HL-60/S4 treated with retinoic acid at 250 ng/mL for 4 days and 3 days (cell line): Measurements from ENCODE around the gene HIVEP2.
"Not testable (repeated sequence)": the region's sequence is repeated elsewhere in the genome, so short reads cannot be mapped to it uniquely, and the experiment has no call there.

Experiments
- in situ Hi-C: fragments of 300-500 bp; cut with MboI; formaldehyde crosslinking; loops from 2 replicates; pipeline ENCODE4 v1.7.0; 2022; ENCODE audit warnings: low sequenced_read_pairs

HIVEP2 gene

DNA sequence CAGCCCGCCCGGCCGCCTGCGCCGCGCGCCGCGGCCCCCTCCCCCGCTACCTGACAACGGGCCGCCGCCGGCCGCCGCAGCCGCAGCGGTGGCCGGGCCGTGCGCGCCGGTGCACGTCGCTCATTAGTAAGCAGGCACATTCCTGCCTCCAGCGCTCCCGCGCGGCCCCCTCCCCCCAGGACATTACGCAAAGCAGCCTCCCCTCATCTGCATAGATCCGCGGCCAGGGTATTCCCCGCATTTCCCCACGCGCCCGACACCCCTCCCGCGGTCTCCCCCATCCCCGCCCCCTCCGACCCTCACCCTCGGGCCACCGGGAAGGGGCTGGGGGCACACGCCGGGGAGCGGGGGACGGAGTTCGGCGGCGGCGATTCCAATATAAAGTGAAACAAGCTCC lies at the start of gene HIVEP2:
Gene HIVEP2 (minus strand): TSS at position 128 of the 397 bp plus-strand sequence. CDS start 170,438 bp downstream, outside the sequence.
- in situ Hi-C loops: no loop called here

DNA sequence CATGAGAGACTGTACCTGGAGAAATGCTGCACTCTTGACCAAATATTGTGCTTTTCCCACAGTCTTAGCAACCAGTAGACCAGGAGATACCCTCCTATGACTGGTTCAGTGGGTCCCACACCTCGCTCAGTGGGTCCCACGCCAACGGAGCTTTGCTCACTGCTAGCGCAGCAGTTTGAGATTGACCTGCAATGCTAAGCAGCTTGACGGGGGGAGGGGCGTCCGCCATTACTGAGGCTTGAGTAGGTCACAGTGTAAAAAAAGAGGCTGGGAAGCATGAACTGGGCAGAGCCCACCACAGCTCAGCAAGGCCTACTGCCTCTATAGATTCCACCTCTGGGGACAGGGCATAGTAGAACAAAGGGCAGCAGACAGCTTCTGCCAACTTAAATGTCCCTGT lies 49.0 kb upstream of the HIVEP2 start:
- in situ Hi-C loops: no loop called here

GRCh38 chr6:142987490-142987889 lies 42.5 kb upstream of the HIVEP2 start:
- in situ Hi-C loops: no loop called here

GRCh38 chr6:142985281-142985680 lies 40.3 kb upstream of the HIVEP2 start:
- in situ Hi-C loops: no loop called here

DNA sequence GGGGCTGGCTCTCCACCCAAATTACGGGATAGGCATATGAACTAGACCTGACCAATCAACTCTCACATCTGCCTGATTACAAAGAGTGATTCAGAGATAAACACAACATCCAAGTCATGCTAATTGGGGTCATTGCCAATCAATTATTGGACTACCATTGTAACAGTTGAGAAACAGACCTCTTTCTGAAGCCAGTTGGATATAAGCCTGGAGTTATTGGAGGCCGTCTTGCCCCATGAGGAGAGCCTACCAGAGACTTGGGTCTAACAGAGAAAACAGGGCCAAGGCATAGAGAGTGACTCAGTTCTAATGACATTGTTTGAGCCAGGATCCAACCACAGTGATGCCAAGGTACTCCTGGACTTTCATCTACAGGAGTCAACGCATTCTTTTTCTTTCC lies 39.4 kb upstream of the HIVEP2 start:
- in situ Hi-C loops: no loop called here

DNA sequence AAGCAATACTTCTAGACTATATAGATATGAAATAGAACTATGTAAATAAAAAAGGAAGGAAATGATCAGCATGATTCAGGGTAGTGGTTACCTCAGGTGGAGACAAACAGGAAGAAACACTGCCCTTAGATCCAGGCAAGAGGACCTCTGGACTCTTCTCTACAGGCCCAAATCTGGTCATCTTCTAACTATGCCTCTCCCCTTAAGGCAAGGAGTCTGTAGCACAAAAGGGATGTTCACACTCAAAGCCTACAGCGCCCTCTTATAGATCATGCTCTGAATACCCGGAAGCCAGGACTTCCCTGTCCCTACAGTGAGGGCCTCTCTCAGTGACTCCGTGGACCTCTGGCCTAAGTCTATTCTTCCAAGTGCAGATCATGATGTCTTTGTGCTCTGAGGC lies 30.4 kb upstream of the HIVEP2 start:
- in situ Hi-C loops: no loop called here

DNA sequence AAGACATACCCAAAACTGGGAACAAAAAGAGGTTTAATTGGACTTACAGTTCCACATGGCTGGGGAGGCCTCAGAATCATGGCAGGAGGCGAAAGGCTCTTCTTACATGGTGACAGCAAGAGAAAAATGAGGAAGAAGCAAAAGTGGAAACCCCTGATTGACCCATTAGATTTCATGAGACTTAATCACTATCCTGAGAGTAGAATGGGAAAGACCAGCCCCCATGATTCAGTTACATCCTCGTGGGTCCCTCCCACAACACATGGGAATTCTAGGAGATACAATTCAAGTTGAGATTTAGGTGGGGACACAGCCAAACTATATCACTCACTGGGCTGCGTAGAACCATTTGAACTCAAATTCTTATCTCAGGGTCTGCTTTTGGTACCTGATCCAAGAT lies 26.0 kb upstream of the HIVEP2 start:
- in situ Hi-C loops: not testable (repeated sequence)

GRCh38 chr6:142968601-142969000 lies 23.6 kb upstream of the HIVEP2 start:
- in situ Hi-C loops: no loop called here

- in situ Hi-C loops: no loop called here
These were observed 21.3 kb upstream of the HIVEP2 start for GRCh38 chr6:142966294-142966693.

- in situ Hi-C loops: no loop called here
These were observed 20.2 kb upstream of the HIVEP2 start for GRCh38 chr6:142965164-142965563.

GRCh38 chr6:142960098-142960497 lies 15.1 kb upstream of the HIVEP2 start:
- in situ Hi-C loops: no loop called here

DNA sequence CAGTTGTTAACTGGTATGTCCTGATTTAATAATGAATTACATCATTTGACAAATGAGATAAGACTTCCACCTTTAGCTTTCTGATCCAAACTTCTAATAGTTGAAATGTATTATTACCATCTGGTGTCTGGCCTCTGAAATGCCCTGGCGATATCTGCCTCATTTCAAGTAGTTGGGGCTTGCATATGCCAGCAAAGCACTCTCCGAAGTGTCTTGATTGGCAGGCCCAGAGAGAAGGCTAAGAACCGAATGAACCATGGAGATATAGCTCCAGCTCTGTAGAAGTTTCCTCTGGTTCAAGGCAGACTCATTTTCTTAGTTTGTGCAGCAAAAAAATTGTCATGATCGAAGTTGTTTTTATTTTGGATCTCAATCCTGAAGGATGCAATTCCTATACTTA lies 13.4 kb upstream of the HIVEP2 start:
- in situ Hi-C loops: no loop called here

- in situ Hi-C loops: no loop called here
These were observed 11.8 kb upstream of the HIVEP2 start for GRCh38 chr6:142956726-142957125.

DNA sequence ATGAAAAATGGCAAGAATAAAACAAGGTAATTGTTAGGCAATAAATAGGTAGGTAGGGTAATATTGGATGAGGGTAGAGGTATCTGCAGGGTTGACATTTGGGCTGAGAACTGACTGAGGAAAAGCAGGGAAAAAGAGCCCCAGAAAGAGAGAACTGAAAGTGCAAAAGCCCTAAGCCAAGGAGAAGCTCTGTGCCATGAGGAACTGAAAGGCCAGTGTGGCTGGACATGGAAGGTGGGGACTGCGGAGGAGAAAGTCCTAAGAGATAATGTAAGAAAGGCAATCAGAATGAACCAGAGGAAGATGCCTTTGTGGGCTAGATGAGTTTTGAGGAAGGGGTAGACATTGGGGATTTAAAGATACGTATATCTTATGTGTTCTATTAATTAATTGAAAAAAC lies 9.9 kb upstream of the HIVEP2 start:
- in situ Hi-C loops: no loop called here

- in situ Hi-C loops: no loop called here
These were observed 8.6 kb upstream of the HIVEP2 start for GRCh38 chr6:142953373-142954273.

DNA sequence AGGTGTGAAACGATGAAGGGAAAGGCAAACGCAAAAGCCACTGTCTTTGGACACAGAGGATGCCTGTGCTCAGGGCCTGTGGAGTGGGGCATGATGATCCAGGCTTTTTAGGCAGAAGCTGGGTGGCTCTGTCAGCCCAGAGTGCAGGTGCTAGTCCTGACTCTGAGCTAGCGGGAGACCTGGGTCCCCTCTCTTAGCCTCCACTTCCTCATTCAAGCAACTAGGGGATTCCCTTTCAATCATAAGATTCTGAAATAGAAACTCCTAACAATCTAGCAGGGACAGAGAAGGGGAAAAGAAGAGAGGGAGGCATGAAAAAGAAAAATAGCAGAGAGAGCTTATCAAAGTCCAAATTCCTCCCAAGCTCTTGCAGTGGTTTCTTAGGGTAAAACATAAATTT lies 7.6 kb upstream of the HIVEP2 start:
- in situ Hi-C loops: no loop called here

DNA sequence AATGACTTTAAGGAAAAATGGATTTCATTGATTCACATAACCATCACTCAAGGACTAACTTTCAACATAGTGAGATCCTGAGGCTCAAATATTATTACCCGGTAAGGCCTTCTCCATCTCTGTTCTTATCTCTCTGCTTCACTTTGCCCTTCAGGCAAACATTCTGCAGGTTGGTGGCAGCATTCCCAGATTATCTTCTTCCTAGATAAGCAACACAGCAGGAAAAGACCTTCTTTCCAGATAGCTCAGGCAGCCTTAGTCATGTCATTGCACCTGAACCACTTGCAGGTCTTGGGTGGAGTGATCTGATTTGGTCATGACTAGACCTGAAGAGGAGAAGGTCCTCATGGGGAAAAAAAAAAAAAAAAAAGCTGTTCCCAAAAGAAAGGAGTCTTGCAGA lies 5.3 kb upstream of the HIVEP2 start:
- in situ Hi-C loops: no loop called here

DNA sequence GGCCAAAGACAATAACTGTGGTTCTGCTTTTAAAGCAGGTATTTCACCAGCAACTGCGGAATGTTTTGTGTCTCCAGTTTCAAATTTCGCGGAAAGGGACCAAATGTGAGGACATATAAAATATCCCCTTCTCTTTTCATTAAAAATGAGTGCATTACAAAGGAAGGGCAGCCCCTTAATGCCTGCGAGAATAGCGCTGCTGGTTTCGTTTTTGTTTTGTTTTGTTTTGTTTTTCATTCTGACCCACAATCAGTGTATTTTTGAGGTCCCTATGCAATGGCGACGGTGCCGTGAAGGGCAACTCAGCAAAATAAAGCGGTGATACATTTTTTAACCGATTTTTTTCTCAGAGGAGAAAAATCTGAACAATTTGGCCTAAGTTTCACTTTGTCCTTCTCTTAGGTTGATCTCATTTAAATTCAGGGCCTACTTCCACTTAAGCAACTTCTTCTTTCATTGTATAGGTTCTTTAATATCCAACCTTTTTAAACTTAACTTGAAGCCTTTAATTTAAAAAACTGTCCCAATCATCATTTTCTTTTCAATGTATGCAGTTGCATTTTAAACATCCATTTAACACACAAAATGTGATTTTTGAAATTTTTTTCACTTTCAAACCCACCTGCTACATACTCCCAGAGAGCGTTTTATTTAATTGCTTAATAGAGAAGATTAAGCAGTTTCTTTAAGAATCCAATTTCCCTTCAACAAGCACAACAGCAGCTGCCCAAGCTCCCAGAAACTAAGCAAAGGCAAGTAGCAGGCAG lies 2.9 kb upstream of the HIVEP2 start:
- in situ Hi-C loops: no loop called here

- in situ Hi-C loops: no loop called here
These were observed 2.1 kb upstream of the HIVEP2 start for GRCh38 chr6:142946924-142947713.

DNA sequence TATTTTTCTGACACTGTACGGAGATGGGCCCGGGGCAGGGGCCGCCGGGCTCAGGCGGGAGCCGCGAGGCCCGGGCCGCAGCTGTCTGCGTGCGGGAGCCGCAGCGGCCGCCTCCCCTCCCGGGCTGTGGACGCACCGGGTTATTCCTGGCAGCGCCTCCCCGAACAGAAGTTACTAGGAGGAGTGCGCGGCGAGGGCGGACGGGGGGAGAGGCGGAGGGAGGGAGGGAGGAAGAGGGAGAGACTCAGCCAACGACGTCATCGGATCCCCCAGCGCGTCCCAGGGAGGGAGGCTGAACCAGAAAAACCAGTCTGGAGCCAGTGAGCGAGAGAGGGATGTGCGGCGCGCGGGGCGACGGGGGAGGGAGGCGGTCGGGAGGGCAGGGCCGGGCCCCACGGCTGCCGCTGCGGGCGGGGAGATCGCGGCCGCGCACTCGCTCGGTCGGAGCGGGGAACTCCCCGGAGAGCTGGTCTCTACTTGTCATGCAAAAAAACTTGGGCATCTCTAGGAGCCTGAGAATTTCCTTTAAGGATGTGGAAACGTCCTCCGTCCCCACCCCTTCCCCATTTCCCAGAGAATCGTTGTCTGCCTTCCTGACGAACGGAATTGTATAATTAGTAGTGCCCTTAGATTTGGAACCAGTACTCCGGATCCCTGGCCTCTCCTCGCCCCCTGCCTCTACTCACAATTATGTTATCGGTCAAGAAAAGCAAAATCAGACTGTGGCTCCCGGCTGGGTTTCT lies 1.4 kb upstream of the HIVEP2 start:
- in situ Hi-C loops: no loop called here
